Stimulated activated CD8-positive, alpha-beta memory T cell treated with anti-CD3 and anti-CD28 coated beads, Interleukin-12 subunit alpha, Interleukin-12 subunit beta, amount 100 ng/mL, for 1 hour (primary cell): Measurements from ENCODE around the gene MLPH.
A peak's percentile ranks its signal among the peaks of the same experiment; 100 is the strongest.

Experiments used
- DNase-seq: peaks from one replicate; pipeline ENCODE4 v3.0.0-alpha.2; 2020; ENCODE audit warnings: low read depth

The MLPH gene

GRCh38 chr2:237568121-237568660 is 81.1 kb downstream of the MLPH start:
- no peak for DNase-seq

- no peak for DNase-seq
Measured at GRCh38 chr2:237569041-237569440, 82.0 kb downstream of the MLPH start.

GRCh38 chr2:237569896-237570295 is 82.8 kb downstream of the MLPH start:
- no peak for DNase-seq

GRCh38 chr2:237570776-237571335 is 83.8 kb downstream of the MLPH start:
- DNase-seq: no peak

GRCh38 chr2:237571551-237571950 is 84.5 kb downstream of the MLPH start:
- DNase-seq: no peak

- peak; percentile 77 for DNase-seq
Measured at GRCh38 chr2:237572021-237572741, 85.1 kb downstream of the MLPH start.

GRCh38 chr2:237572742-237573101 is 85.7 kb downstream of the MLPH start:
- DNase-seq: no peak

GRCh38 chr2:237573721-237574415 is 86.8 kb downstream of the MLPH start:
- no peak for DNase-seq

GRCh38 chr2:237574467-237574866 is 87.4 kb downstream of the MLPH start:
- no peak for DNase-seq

- no peak for DNase-seq
Measured at GRCh38 chr2:237574894-237575868, 88.1 kb downstream of the MLPH start.

GRCh38 chr2:237575869-237576862 is 89.1 kb downstream of the MLPH start:
- no peak for DNase-seq

- no peak for DNase-seq
Measured at GRCh38 chr2:237576974-237577373, 89.9 kb downstream of the MLPH start.

- DNase-seq: no peak
Measured at GRCh38 chr2:237577458-237577857, 90.4 kb downstream of the MLPH start.

GRCh38 chr2:237577956-237578870 is 91.2 kb downstream of the MLPH start:
- no peak for DNase-seq

- DNase-seq: no peak
Measured at GRCh38 chr2:237581326-237581725, 94.3 kb downstream of the MLPH start.

- DNase-seq: no peak
Measured at GRCh38 chr2:237581751-237582746, 95.0 kb downstream of the MLPH start.

- DNase-seq: no peak
Measured at GRCh38 chr2:237583385-237584295, 96.6 kb downstream of the MLPH start.
